GM19099 (cell line): ENCODE measurements around the gene SP4.

ENCODE experiments used
- POLR2A ChIP-seq: IDR thresholded peaks from 3 replicates; pipeline ENCODE4 v1.6.1; 2011; ENCODE audit warnings: low read depth; ENCODE audit not compliant: insufficient read length; ENCODE audit errors: extremely low read depth

SP4 gene

DNA sequence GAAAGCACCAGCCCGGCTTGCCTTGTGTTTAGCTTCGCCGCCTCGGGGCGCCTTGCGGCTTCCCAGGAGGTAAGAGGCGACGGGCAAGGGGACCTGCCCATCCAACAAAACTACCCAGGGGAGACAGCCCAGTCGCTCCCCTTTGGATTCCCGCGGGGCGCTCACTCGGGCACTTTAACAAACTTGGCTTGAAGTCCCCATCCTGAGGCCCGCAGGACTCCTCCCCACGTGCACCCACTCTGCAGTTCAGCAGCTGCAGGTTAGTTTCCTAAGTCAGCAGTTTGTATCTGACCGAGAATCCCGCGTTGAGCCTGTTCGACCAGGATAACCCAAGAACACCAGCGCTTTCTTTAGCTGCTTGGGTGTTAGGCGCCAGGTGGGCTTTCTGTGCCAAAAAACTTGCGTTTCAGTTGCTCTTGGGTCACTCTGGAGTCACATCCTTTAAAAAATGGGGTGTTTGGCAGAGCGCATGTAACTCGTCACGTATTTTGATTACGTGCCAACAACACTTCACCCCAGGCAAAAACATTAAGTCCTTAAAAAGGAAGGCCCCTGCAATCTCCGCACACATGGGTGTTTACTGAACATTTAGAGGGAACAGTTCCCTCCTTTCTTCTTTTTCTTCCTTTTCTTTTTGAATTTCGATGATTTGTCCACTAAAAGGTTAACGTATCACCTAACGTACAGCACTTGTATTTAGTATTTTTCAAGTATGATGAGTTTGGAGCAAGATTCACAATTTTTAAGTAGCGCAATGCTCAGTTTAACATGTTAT lies 115.8 kb downstream of the SP4 start:
- no peak for TF ChIP-seq POLR2A

GRCh38 chr7:21544303-21544656 lies 116.4 kb downstream of the SP4 start:
- TF ChIP-seq POLR2A = no peak

GRCh38 chr7:21544715-21545114 lies 116.8 kb downstream of the SP4 start:
- TF ChIP-seq POLR2A = no peak

GRCh38 chr7:21547501-21547900 lies 119.6 kb downstream of the SP4 start:
- no peak for TF ChIP-seq POLR2A

DNA sequence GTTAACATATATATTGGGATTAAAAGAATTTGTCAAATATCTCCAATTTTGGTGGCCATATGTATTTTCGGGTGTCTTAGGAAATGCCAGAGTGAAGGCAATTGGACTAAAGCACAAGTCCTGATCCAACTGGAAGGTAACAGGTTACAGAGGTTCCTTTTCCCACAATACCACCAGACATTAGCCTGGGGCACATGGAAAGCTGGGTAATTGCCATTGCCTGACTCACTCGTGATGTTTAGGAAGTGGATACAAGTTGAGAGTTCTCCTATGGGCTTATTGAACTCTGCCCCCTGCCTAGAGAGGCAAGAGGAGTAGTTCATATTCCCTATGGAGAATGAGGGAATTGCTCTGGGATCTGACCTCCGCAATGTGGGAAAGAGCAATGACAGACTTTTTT lies 120.6 kb downstream of the SP4 start:
- no peak for TF ChIP-seq POLR2A

- no peak for TF ChIP-seq POLR2A
Observed at GRCh38 chr7:21550076-21550475, 122.2 kb downstream of the SP4 start.

- TF ChIP-seq POLR2A = no peak
Observed at GRCh38 chr7:21550821-21551531, 123.1 kb downstream of the SP4 start.

- no peak for TF ChIP-seq POLR2A
Observed at GRCh38 chr7:21562385-21562784, 134.5 kb downstream of the SP4 start.
